ENCODE data around the gene CGRRF1. TPM values are rescaled to one million over a fixed set of nuclear protein-coding genes. Genes with fewer than 3 reads are reported as not detected.

Gene CGRRF1
- total and polyA plus RNA-seq, 2 of the 13 experiments (the other 11 are each of a cell fraction or from before 2014, with no cell fraction given): 16.8 to 18.2 TPM

GRCh38 chr14:54567639-54568561 is 58.2 kb downstream of the CGRRF1 start (continued):
- TF ChIP-seq ZHX2 (IDR thresholded peaks at IDR 0.05; ENCODE audit: low read depth) (no peak), ZHX2 (CRISPR knock-in tag; IDR thresholded peaks at IDR 0.05; ENCODE audit: borderline replicate concordance) (no peak), ARID2 (CRISPR knock-in tag; IDR thresholded peaks at IDR 0.05; ENCODE audit: borderline replicate concordance) (no peak), NR3C1 (CRISPR knock-in tag; IDR thresholded peaks at IDR 0.05) (no peak), RFXANK (CRISPR knock-in tag; IDR thresholded peaks at IDR 0.05) (no peak), TFDP2 (CRISPR knock-in tag; IDR thresholded peaks at IDR 0.05) (peak; percentile 20; the same call in 1 of the 2 replicates), PCBP1 (IDR thresholded peaks at IDR 0.05; ENCODE audit: borderline replicate concordance, low read depth, low read length) (no peak), ELF4 (CRISPR knock-in tag; IDR thresholded peaks at IDR 0.05; ENCODE audit: borderline replicate concordance) (no peak), MZF1 (CRISPR knock-in tag; IDR thresholded peaks at IDR 0.05; ENCODE audit: borderline replicate concordance) (no peak), ZNF30 (CRISPR knock-in tag; IDR thresholded peaks at IDR 0.05) (no peak), GABPB1 (CRISPR knock-in tag; IDR thresholded peaks at IDR 0.05) (peak; percentile 45; the same call in 1 of the 2 replicates), RAD21 (CRISPR knock-in tag; IDR thresholded peaks at IDR 0.05) (no peak), ZNF761 (CRISPR knock-in tag; conservative IDR thresholded peaks at IDR 0.05) (no peak), EP300 (IDR thresholded peaks at IDR 0.05; ENCODE audit: low read depth in 2 of 2, low read length in 2 of 2) (no peak), EP300 (CRISPR knock-in tag; IDR thresholded peaks at IDR 0.05; ENCODE audit: borderline replicate concordance) (no peak), TCF7 (IDR thresholded peaks at IDR 0.05; ENCODE audit: low read depth) (no peak)
- TF ChIP-seq, protein P1, sequence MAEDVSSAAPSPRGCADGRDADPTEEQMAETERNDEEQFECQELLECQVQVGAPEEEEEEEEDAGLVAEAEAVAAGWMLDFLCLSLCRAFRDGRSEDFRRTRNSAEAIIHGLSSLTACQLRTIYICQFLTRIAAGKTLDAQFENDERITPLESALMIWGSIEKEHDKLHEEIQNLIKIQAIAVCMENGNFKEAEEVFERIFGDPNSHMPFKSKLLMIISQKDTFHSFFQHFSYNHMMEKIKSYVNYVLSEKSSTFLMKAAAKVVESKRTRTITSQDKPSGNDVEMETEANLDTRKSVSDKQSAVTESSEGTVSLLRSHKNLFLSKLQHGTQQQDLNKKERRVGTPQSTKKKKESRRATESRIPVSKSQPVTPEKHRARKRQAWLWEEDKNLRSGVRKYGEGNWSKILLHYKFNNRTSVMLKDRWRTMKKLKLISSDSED (CRISPR knock-in tag; IDR thresholded peaks at IDR 0.05): no peak
- TF ChIP-seq, protein P2, sequence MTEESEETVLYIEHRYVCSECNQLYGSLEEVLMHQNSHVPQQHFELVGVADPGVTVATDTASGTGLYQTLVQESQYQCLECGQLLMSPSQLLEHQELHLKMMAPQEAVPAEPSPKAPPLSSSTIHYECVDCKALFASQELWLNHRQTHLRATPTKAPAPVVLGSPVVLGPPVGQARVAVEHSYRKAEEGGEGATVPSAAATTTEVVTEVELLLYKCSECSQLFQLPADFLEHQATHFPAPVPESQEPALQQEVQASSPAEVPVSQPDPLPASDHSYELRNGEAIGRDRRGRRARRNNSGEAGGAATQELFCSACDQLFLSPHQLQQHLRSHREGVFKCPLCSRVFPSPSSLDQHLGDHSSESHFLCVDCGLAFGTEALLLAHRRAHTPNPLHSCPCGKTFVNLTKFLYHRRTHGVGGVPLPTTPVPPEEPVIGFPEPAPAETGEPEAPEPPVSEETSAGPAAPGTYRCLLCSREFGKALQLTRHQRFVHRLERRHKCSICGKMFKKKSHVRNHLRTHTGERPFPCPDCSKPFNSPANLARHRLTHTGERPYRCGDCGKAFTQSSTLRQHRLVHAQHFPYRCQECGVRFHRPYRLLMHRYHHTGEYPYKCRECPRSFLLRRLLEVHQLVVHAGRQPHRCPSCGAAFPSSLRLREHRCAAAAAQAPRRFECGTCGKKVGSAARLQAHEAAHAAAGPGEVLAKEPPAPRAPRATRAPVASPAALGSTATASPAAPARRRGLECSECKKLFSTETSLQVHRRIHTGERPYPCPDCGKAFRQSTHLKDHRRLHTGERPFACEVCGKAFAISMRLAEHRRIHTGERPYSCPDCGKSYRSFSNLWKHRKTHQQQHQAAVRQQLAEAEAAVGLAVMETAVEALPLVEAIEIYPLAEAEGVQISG (CRISPR knock-in tag; IDR thresholded peaks at IDR 0.05): 0 out of 2 replicates have a peak, but pooled peaks have one; percentile 19

Measured in HepG2 (cell line).